Kidney epithelial cell (primary cell): Measurements from ENCODE around the gene C4A. TPM values are rescaled to one million over a fixed set of nuclear protein-coding genes. Genes with fewer than 3 reads are reported as not detected.
A peak's percentile ranks its signal among the peaks of the same experiment; 100 is the strongest.
"Not testable (repeated sequence)": the region's sequence is repeated elsewhere in the genome, so short reads cannot be mapped to it uniquely, and the experiment has no call there.

ENCODE experiments used
- DNase-seq: peaks from one replicate; pipeline ENCODE4 v3.0.0-alpha.2; 2010; ENCODE audit warnings: low read depth
- H3K27me3 ChIP-seq: 2 replicates; pipeline ENCODE4 v1.6.0; 2011; ENCODE audit warnings: low read length; ENCODE audit not compliant: control insufficient read depth, insufficient read depth
- H3K36me3 ChIP-seq: 2 replicates; pipeline ENCODE4 v1.5.1; 2011; ENCODE audit warnings: low read length; ENCODE audit not compliant: control insufficient read depth, insufficient read depth
- H3K4me3 ChIP-seq: 2 replicates; pipeline ENCODE4 v1.5.1; 2011; ENCODE audit warnings: low read depth, mild to moderate bottlenecking, control low read depth, low read length
- total RNA-seq: library from RNA; depleted of rRNA; stranded (reverse); fragments of >200 nt; gene quantifications from 2 replicates; pipeline ENCODE4 v1.2.3, GENCODE V29; 2015
- TF ChIP-seq, protein P1 (sequence below): IDR thresholded peaks from 2 replicates; pipeline ENCODE4 v1.5.1; 2011; ENCODE audit warnings: mild to moderate bottlenecking, moderate library complexity, low read length, control low read depth, inconsistent platforms; ENCODE audit not compliant: insufficient read depth, poor library complexity, severe bottlenecking

Gene C4A
- total RNA-seq, result 1.8 and 3.2 TPM in 2 replicates

DNA sequence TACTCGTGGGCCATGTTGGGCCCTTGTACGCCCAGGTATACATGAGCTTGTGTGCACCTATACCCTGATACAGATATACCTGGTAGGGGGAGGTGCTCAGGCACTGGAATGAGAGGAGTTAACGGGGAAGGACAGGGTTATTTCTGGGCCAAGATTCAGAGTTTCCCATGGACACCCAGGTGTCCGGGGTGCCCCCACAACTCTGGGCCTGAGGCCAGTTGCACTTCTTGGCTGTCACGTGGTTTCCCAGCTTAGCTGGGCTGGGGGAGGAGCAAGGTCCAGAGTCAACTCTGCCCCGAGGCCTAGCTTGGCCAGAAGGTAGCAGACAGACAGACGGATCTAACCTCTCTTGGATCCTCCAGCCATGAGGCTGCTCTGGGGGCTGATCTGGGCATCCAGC, at the start of gene C4A:
Gene C4A (plus strand): TSS at position 314 of the 400 bp plus-strand sequence. CDS start 51 bp downstream, at position 365.
- not testable (repeated sequence) for DNase-seq, H3K27me3 ChIP-seq, H3K36me3 ChIP-seq, H3K4me3 ChIP-seq

DNA sequence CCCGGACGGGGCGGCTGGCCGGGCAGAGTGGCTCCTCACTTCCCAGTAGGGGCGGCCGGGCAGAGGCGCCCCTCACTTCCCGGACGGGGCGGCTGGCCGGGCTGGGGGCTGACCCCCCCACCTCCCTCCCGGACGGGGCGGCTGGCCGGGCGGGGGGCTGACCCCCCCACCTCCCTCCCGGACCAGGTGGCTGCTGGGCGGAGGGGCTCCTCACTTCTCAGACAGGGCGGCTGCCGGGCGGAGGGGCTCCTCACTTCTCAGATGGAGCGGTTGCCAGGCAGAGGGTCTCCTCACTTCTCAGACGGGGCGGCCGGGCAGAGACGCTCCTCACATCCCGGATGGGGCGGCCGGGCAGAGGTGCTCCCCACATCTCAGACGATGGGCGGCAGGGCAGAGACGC, 49.7 kb upstream of the C4A start:
- not testable (repeated sequence) for DNase-seq, H3K36me3 ChIP-seq, H3K4me3 ChIP-seq, H3K27me3 ChIP-seq

DNA sequence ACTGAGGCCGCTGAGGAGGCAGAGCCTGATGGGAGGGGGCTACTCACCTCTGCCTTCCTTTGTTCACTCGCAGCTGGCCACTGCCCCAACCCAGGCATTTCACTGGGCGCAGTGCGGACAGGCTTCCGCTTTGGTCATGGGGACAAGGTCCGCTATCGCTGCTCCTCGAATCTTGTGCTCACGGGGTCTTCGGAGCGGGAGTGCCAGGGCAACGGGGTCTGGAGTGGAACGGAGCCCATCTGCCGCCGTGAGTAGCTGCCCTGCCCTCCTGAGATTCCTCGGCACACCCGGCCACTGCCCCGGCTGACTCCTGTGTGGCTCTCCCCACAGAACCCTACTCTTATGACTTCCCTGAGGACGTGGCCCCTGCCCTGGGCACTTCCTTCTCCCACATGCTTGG, 48.3 kb upstream of the C4A start:
- no peak overlapping the region for H3K4me3 ChIP-seq
- H3K36me3 ChIP-seq, result no peaks in the 10 kb centered on the region
- TF ChIP-seq, protein P1, sequence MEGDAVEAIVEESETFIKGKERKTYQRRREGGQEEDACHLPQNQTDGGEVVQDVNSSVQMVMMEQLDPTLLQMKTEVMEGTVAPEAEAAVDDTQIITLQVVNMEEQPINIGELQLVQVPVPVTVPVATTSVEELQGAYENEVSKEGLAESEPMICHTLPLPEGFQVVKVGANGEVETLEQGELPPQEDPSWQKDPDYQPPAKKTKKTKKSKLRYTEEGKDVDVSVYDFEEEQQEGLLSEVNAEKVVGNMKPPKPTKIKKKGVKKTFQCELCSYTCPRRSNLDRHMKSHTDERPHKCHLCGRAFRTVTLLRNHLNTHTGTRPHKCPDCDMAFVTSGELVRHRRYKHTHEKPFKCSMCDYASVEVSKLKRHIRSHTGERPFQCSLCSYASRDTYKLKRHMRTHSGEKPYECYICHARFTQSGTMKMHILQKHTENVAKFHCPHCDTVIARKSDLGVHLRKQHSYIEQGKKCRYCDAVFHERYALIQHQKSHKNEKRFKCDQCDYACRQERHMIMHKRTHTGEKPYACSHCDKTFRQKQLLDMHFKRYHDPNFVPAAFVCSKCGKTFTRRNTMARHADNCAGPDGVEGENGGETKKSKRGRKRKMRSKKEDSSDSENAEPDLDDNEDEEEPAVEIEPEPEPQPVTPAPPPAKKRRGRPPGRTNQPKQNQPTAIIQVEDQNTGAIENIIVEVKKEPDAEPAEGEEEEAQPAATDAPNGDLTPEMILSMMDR, result no peak
- H3K27me3 ChIP-seq, result peaks cover 2% of the 10 kb centered on the region
- no peak for DNase-seq

- Histone ChIP-seq H3K27me3 (peaks cover 2% of the 10 kb centered on the region), H3K4me3 (no peak overlapping the region), H3K36me3 (no peaks in the 10 kb centered on the region)
- TF ChIP-seq, protein P1, result no peak
- no peak for DNase-seq
Observed at GRCh38 chr6:31935021-31935420, 46.8 kb upstream of the C4A start.

DNA sequence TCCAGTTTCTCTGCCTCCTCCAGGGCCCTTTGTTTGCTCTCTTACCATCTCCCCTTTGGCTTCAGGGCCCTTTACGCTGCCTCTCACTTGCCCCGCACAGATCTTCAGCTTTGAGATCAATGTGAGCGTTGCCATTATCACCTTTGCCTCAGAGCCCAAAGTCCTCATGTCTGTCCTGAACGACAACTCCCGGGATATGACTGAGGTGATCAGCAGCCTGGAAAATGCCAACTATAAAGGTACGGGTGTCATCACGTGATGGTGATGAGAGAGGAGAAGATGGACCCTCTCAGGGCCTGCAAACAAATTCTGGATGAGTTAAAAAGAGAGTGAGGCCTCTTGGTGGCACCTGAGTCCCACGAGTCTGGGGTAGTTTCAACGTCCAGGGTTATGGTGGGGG, 46.0 kb upstream of the C4A start:
- no peaks in the 10 kb centered on the region for H3K36me3 ChIP-seq
- H3K27me3 ChIP-seq, result peaks cover 2% of the 10 kb centered on the region
- H3K4me3 ChIP-seq, result no peak overlapping the region
- DNase-seq, result no peak
- TF ChIP-seq, protein P1, result no peak

DNA sequence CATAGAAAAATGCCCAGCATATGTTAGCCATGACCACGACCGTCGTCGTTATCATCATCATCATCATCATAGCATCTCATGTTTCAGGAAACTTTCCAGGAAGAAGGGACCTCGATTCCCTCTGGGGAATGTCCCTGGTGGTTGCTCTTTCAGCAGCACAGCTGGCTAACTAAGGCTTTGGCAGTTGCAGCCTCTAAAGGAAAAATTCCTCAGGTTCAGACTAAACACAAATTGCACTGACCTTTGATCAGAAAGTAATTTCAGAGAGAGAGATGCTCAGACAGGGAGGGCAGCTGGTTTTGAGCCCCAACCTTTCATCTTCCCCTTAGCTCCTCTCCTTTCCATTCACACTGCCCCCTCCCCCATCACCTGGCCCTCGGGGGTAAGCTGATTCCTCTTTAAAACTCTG, 41.6 kb upstream of the C4A start:
- Histone ChIP-seq H3K4me3 (no peak overlapping the region), H3K36me3 (no peaks in the 10 kb centered on the region), H3K27me3 (peaks cover 11% of the 10 kb centered on the region)
- TF ChIP-seq, protein P1, result no peak
- DNase-seq, result peak; percentile 12

- Histone ChIP-seq H3K36me3 (no peaks in the 10 kb centered on the region), H3K4me3 (no peak overlapping the region), H3K27me3 (peaks cover 14% of the 10 kb centered on the region)
- TF ChIP-seq, protein P1, result no peak
- no peak for DNase-seq
Observed at GRCh38 chr6:31943742-31944141, 38.1 kb upstream of the C4A start.
